Sigmoid colon (tissue), 4 donors: Measurements from ENCODE around the gene CDK11A.

ENCODE experiments used
- CTCF ChIP-seq, 4 experiments: fragments of 450-650 bp in 3 of 4; fragments of 200-600 bp in 1 of 4; IDR thresholded peaks; one replicate each; pipeline ENCODE4 v1.5.1; 2016 to 2019; ENCODE audit warnings: antibody characterized with exemption in 4 of 4, mild to moderate bottlenecking in 3 of 4, moderate library complexity in 2 of 4
- EP300 ChIP-seq, 4 donors: sonication (generic); formaldehyde crosslinking; IDR thresholded peaks; one replicate each; pipeline ENCODE4 v1.6.1; 2017; ENCODE audit warnings: antibody characterized with exemption in 4 of 4
- POLR2A ChIP-seq, 2 donors: fragments of 450-650 bp; IDR thresholded peaks; one replicate each; pipeline ENCODE4 v1.6.1; 2016; ENCODE audit warnings: antibody characterized with exemption in 2 of 2, mild to moderate bottlenecking in 2 of 2, moderate library complexity in 2 of 2
- POLR2AphosphoS5 ChIP-seq, 4 donors: sonication (generic); formaldehyde crosslinking; IDR thresholded peaks; one replicate each; pipeline ENCODE4 v1.6.1; 2017; ENCODE audit warnings: antibody characterized with exemption in 4 of 4

GRCh38 chr1:1755852-1756251, 31.7 kb upstream of the CDK11A start:
- TF ChIP-seq POLR2A (IDR thresholded peaks at IDR 0.05) (no peak), CTCF (IDR thresholded peaks at IDR 0.05) (no peak), EP300 (IDR thresholded peaks at IDR 0.05) (no peak), POLR2AphosphoS5 (IDR thresholded peaks at IDR 0.05) (no peak)
